ENCODE results near the gene CAP1.

Gene CAP1

GRCh38 chr1:40059338-40059959 is 18.9 kb downstream of the CAP1 start:
- no peak for DNase-seq

DNA sequence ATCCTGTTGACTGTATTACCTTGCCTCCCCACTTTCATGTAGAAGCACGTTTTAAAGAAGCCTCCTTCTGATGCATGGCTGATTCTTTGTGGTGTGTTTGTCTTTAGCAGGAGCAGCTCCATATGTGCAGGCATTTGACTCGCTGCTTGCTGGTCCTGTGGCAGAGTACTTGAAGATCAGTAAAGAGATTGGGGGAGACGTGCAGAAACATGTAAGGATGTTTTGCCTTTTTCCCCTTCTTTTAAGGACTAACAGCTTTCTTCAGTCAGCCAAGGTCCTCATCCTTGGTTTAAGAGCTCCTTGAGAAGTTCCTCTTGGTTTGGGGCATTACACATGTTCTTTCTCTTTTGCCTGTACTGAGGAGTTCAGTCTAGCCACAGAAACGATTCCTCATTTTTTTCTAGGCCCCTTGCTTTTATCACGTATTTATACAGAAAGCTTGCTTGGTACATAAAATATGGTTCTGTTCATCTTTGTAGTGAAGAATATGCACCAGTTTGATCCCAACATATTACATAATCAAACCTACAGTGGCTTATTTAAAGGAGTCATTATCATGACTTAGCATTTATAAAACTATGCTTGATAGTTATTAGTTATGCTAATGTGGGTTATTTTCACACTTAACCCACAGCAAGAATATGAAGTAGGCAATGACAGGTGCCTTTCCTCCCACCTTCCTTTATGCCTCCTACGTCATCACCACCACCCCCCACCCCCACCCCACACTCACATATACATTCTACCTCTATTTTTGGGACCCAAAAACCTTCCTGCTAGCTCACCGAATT is 19.6 kb downstream of the CAP1 start:
- no peak for DNase-seq

DNA sequence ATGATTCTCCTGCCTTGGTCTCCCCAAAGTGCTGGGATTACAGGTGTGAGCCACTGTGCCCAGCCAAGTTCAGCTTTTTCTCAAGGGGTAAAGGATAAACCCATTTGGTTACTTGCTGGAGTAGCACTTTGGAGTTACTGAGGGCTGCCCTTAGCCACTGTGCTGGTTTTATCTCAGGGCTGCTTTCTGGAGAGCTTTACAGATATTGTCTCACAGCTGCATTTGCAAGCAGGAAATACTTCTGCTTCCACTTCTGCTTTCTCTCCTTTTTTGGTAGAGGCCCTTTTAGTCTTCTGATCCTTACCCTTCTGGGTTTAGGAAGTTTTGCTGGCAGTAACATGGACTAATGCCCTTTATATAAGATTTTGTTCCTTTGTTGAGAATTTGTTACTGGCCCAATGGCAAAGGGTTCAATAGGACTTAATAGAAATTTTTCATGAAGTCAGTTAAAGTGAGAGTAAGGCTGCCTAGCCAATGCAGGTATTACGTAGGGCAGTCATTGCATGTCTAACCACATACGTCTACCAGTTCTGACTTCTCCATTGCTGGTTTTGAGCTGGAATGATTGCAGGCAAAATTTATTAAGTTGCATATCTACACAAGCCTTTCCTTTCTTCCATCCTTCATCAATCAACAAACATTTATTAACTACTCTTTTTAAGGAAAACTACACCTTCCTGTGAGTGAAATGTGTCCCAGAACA is 24.4 kb downstream of the CAP1 start:
- no peak for DNase-seq

GRCh38 chr1:40067023-40067422 is 26.5 kb downstream of the CAP1 start:
- DNase-seq, result peak; percentile 14

GRCh38 chr1:40067851-40068250 is 27.3 kb downstream of the CAP1 start:
- no peak for DNase-seq

DNA sequence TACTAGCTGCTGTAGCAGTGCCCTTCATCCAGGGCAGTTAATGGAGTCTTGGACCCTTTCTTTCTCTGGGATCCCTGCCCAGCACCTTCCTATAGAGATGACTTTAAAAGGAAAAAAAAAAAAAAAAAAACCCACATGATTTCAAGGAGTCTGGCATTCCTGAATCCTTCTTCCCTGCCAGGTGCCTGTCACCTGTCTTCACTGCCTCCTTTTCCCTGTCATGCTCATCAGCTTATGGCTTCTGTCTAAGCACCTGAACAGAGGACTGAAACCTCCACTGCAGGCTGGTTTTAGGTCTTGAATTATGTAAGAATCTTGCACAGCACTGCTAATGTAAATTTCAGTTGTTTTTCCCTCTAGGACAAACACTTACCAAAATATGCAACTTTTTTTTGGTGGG is 31.6 kb downstream of the CAP1 start:
- DNase-seq, result no peak

DNA sequence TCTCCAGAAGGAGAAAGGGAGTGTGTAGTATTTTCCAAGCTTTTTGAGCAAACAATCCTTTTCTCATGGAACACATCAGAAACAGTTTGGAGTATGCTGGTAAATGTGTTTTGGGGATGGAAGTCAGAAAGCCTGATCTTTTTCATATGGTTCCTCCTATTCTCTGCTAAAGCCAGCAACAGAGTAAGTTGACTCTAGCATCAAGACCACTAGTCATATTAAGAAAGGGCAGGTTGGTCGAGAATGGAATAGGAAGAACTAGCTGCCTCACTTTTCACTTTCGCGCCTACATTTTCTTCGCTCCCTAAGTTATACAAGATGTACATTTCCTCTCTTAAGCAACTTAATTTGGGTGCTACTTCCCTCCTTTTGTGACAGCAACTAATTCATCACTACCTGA is 32.5 kb downstream of the CAP1 start:
- DNase-seq, result no peak

- DNase-seq, result no peak
These were observed 34.7 kb downstream of the CAP1 start for GRCh38 chr1:40075266-40075665.

DNA sequence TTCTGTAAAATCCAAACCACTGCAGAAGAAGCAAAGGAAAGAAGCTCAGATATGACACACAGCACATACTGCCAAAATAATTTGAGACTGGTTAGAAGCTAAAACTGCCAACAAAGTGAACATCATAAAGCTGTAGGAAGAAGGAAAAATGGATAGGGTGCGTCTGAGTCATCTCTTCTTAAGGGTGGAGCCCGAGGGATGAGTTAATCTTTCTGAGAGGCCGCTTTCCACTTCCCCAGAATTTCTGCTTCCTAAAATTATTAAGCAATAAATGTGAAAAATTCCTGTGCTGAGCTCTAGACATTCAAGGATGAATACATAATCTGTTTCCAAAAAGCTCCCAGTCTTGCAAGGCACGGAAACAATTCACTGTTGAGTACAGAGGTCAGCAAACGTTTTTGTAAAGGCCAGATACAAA is 36.4 kb downstream of the CAP1 start:
- peak; percentile 86 for DNase-seq

DNA sequence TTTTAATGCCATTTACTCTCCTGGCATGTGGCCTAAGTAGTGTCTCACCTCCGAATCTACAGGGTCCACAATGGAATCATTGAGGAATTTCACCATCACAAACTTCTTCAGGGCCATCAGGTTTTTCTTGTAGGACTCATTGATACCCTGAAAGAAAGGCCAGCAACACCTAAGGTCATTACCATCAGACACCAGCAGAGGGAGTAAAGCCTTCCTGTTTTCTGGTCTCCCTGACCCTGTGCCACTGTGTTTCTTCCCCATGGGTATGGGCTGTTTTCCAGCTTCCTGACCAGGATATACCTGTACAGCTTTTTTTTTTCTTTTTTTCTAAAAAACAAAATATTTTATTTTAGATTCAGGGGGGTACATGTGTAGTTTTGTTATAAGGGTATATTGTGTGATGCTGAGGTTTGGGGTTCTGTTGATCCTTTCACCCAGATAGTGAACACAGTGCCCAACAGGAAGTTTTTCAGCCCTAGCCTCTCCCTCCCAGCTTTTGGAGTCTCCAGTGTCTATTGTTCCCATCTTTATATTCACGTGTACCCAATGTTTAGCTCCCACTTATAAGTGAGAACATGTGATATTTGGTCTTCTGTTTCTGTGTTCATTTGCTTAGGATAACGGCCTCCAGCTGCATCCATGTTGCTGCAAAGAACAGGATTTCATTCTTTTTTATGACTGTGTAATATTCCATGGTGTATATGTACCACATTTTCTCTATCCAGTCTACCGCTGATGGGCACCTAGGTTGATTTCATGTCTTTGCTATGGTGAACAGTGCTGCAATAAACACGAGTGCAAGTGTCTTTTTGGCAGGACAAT is 38.2 kb downstream of the CAP1 start:
- DNase-seq, result peak; percentile 60

GRCh38 chr1:40079774-40080400 is 39.4 kb downstream of the CAP1 start:
- no peak for DNase-seq

DNA sequence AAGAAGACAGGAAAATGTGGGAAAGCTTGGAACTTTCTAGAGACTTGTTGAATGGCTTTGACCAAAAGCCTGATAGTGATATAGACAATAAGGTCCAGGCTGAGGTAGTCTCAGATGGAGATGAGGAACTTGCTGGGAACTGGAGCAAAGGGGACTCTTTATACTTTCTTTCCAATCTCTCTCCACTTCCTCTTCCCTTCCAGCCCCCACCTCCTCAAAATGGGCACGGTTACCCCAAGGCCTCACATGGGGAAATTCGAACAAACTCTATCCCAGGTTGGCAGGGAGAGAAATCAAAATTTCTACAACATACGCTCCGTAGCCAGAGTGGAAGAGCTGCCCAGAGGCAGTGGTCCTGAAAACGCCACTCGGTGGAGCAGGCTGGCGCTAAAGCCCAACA is 41.3 kb downstream of the CAP1 start:
- no peak for DNase-seq

DNA sequence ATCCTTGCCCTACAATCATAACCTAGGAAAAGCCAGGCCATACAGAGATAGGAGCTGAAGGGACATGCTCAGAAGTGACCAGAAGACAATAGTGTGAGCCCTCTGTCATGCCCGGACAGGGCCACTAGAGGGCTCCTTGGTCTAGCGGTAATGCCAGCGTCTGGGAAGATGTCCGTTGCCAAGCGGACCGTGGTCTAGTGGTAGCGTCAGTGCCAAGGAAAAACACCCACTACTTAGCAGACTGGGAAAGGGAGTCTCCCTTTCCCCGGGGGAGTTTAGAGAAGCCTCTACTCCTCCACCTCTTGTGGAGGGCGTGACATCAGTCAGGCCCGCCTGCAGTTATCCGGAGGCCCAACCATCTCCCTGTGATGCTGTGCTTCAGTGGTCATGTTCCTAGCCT is 44.2 kb downstream of the CAP1 start:
- DNase-seq, result peak; percentile 36

- DNase-seq, result no peak
These were observed 50.3 kb downstream of the CAP1 start for GRCh38 chr1:40090652-40091355.

- no peak for DNase-seq
These were observed 51.7 kb downstream of the CAP1 start for GRCh38 chr1:40092241-40092640.

GRCh38 chr1:40092706-40093639 is 52.4 kb downstream of the CAP1 start:
- DNase-seq, result peak; percentile 55

DNA sequence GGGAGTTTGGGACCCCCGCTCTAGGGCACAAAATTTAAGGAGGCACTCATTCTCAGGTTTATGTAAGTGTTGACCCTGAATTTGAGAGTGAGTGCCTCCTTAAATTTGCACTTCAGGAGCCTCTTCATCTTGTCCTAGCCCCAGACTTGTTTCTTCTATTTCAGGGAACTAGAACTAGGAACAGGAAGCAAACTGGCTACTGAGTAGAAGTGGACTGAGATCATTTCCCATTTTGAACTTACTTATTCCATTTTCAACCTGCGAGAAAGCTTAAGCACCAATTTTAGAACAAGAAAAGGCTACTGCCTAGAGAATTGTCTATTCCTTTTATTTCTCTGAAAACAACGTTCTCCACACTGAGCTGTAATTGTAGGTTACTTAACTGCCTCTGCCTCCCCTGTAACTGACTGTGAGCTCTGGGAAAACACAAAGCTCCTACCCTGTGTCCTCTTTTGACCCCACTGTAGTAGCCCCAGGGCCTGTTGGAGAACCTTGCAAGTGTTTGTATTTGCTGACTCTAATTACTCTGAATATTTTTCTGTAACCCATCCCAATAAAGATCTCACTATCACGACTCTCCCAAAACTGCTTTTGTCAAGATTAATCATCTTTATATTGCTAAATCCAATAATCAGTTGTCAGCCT is 54.1 kb downstream of the CAP1 start:
- DNase-seq, result no peak

DNA sequence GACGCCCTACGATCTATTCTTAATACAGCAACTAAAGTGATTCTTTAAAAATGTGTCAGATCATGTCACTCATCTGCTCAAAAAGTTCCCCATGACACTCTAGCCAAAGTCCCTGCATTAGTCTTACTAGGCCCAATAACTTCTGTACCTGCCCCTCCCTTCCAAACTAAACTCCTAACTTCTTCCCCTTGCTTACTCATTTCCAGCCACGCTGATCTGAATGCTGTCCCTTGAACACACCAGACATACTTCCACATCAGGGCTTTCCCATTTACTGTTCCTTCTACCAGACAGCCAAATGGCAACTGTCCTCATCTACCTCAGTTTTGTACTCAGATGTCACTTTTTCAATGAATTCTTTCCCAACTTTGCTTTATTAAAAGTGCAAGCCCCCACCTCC is 55.3 kb downstream of the CAP1 start:
- DNase-seq, result no peak

- DNase-seq, result no peak
These were observed 56.1 kb downstream of the CAP1 start for GRCh38 chr1:40096646-40096976.

DNA sequence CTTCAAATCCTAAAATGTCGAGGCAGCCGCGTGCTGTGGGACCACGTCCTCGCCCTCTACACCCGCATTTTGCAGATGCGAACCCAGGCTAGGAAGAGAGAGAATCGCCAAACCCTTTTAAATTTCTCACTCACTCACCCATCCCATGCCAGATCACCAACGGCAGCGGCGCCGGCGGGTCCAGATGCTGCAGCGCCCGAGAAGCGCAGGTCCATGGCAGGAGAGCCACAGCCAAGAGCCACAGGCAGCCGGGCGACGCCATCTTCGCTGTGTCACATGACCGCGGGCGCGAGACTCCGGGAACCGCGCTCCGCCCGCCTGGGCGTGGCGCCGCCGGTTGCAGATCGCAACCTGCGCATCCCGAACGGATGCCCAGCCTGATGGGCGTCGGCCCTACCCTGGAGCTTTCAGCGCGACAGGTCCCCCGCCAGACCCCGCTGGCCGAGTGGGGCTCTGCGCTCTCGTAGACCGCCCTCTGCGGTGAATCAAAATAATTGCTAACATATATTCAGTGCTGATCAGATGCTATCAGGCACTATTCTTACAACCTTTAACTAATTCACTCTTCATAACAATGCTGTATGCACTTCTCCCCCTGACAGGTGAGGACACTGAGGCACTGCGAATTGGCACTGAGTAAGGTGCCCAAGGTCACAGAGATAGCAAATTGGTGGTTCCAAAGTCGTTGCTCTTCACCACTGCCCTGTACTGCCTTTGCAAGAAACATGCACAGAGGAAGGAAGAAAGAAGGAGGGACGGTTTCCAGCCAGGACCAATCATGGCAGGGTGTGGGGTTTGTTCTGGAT is 56.7 kb downstream of the CAP1 start, which contains the start of gene PPT1:
PPT1 (minus strand) TSS at position 276 of the 806 bp plus-strand sequence; CDS start at position 262, 14 bp downstream.
- peak; percentile 62 for DNase-seq
